CD4-positive, alpha-beta memory T cell (primary cell): ENCODE measurements around the gene SYT7. TPM values are rescaled to one million over a fixed set of nuclear protein-coding genes. Genes with fewer than 3 reads are reported as not detected.

ENCODE experiments used
- CTCF ChIA-PET: fragments of 350-600 bp; sonication (Branson Sonifier 250); formaldehyde crosslinking; loops from one replicate; lab custom pipeline; 2021; ENCODE audit warnings: inconsistent platforms; ENCODE audit not compliant: partially characterized antibody; lab: Charles Lee
- POLR2A ChIA-PET: fragments of 350-600 bp; sonication (Branson Sonifier 250); formaldehyde crosslinking; loops from one replicate; lab custom pipeline; 2021; ENCODE audit not compliant: partially characterized antibody; lab: Charles Lee
- DNase-seq, 5 donors: peaks; one replicate each; pipeline versions ENCODE4 v3.0.0 to v3.0.0-alpha.2; 2020 to 2022; ENCODE audit warnings: mixed read lengths in 1 of 5
- H3K27ac ChIP-seq: one replicate; pipeline ENCODE4 v1.7.0; 2013; ENCODE audit warnings: low read depth, low read length
- H3K27me3 ChIP-seq: 2 replicates; pipeline ENCODE4 v1.7.0; 2013; ENCODE audit warnings: mild to moderate bottlenecking, low read length, moderate library complexity; ENCODE audit not compliant: insufficient read depth
- H3K36me3 ChIP-seq: 2 replicates; pipeline ENCODE4 v1.7.0; 2013; ENCODE audit warnings: mild to moderate bottlenecking, low read length, moderate library complexity; ENCODE audit not compliant: insufficient read depth
- H3K4me1 ChIP-seq: 2 replicates; pipeline ENCODE4 v1.7.0; 2013; ENCODE audit warnings: mild to moderate bottlenecking, low read length, moderate library complexity; ENCODE audit not compliant: insufficient read depth
- H3K4me3 ChIP-seq, 2 donors: one replicate each; pipeline ENCODE4 v1.7.0; 2013; ENCODE audit warnings: low read length in 2 of 2, mild to moderate bottlenecking in 1 of 2
- H3K9me3 ChIP-seq, 2 donors: one replicate each; pipeline ENCODE4 v1.7.0; 2013; ENCODE audit warnings: low read length in 2 of 2, control low read depth in 1 of 2; ENCODE audit not compliant: control insufficient read depth in 1 of 2
- H3K27ac Mint-ChIP-seq, 7 donors: one replicate each; pipeline ENCODE4 v1.8.0; 2020 to 2021; ENCODE audit warnings: mixed read lengths in 7 of 7, mild to moderate bottlenecking in 6 of 7, inconsistent platforms in 3 of 7, moderate library complexity in 3 of 7
- H3K27me3 Mint-ChIP-seq, 2 donors: one replicate each; pipeline ENCODE4 v1.8.0; 2020 to 2021; ENCODE audit warnings: mixed read lengths in 2 of 2
- H3K36me3 Mint-ChIP-seq, 2 donors: one replicate each; pipeline ENCODE4 v1.8.0; 2020 to 2021; ENCODE audit warnings: mixed read lengths in 2 of 2, inconsistent platforms in 1 of 2, mild to moderate bottlenecking in 1 of 2
- H3K4me1 Mint-ChIP-seq, 4 donors: one replicate each; pipeline ENCODE4 v1.8.0; 2020 to 2021; ENCODE audit warnings: mixed read lengths in 4 of 4, mild to moderate bottlenecking in 1 of 4
- H3K4me3 Mint-ChIP-seq, 8 donors: one replicate each; pipeline ENCODE4 v1.8.0; 2020 to 2021; ENCODE audit warnings: mixed read lengths in 8 of 8, mild to moderate bottlenecking in 7 of 8, moderate library complexity in 6 of 8, inconsistent platforms in 3 of 8
- H3K9me3 Mint-ChIP-seq, 8 donors: one replicate each; pipeline ENCODE4 v1.8.0; 2020 to 2021; ENCODE audit warnings: mixed read lengths in 8 of 8, mild to moderate bottlenecking in 5 of 8, inconsistent platforms in 3 of 8, moderate library complexity in 1 of 8
- intact Hi-C: fragments of 100-400 bp; cut with micrococcal nuclease; formaldehyde crosslinking; loops from one replicate; pipeline ENCODE4 v1.15.1; 2023
- polyA plus RNA-seq, 2 donors: library from polyadenylated mRNA; unstranded; fragments of 300-500 nt; fragmentation: Illumina TruSeq; gene quantifications; one replicate each; pipeline ENCODE4 v1.2.3, GENCODE V29; 2021
- total RNA-seq, 2 experiments: library from RNA; stranded (reverse); gene quantifications; one replicate each; pipeline ENCODE4 v1.2.3, GENCODE V29; 2021

Gene SYT7
- total and polyA plus RNA-seq, 4 experiments from 2014 or later: not detected

GRCh38 chr11:61533039-61533375, 47.9 kb downstream of the SYT7 start:
- Histone ChIP-seq H3K36me3 (no peaks in the 10 kb centered on the region), H3K9me3 (no peaks in the 10 kb centered on the region), H3K4me3 (no peak overlapping the region), H3K4me1 (no peaks in the 10 kb centered on the region), H3K27ac (no peak overlapping the region), H3K27me3 (no peaks in the 10 kb centered on the region)
- POLR2A ChIA-PET: no interaction called here
- Mint-ChIP-seq H3K9me3 (no peaks in the 10 kb centered on the region), H3K27ac (no peak overlapping the region), H3K4me1 (peaks cover 0 to 1% (median 0%) of the 10 kb centered on the region in 4 donors), H3K27me3 (peaks cover 4 to 22% of the 10 kb centered on the region in 2 donors), H3K4me3 (no peak overlapping the region), H3K36me3 (no peaks in the 10 kb centered on the region)
- intact Hi-C loops: no loop called here
- no peak for DNase-seq
- CTCF ChIA-PET: interaction anchor here (1.2 to 2.5 kb wide), 4 partner anchors 8 to 26 kb away, joined by 3 to 9 read pairs (median 6); no protein-coding TSS in a partner anchor

GRCh38 chr11:61532134-61533038, 48.5 kb downstream of the SYT7 start:
- CTCF ChIA-PET: interaction anchor here (0.6 to 2.5 kb wide), 8 partner anchors 9 to 547 kb away, joined by 3 to 9 read pairs (median 4); no protein-coding TSS in a partner anchor
- no peaks in the 10 kb centered on the region for H3K36me3 Mint-ChIP-seq
- no peak overlapping the region for H3K4me3 Mint-ChIP-seq
- H3K36me3 ChIP-seq: no peaks in the 10 kb centered on the region
- H3K9me3 Mint-ChIP-seq: no peaks in the 10 kb centered on the region
- no peak overlapping the region for H3K4me3 ChIP-seq
- H3K27ac Mint-ChIP-seq: no peak overlapping the region
- intact Hi-C loops: no loop called here
- H3K27ac ChIP-seq: no peak overlapping the region
- H3K27me3 ChIP-seq: no peaks in the 10 kb centered on the region
- H3K4me1 ChIP-seq: no peaks in the 10 kb centered on the region
- no peaks in the 10 kb centered on the region for H3K9me3 ChIP-seq
- DNase-seq: peak in 4 of 5 donors; percentile 32 to 39 (median 34)
- peaks cover 7 to 26% of the 10 kb centered on the region in 2 donors for H3K27me3 Mint-ChIP-seq
- POLR2A ChIA-PET: no interaction called here
- H3K4me1 Mint-ChIP-seq: peaks cover 0 to 1% (median 0%) of the 10 kb centered on the region in 4 donors

GRCh38 chr11:61531044-61531443, 49.8 kb downstream of the SYT7 start:
- no peak overlapping the region for H3K27ac Mint-ChIP-seq
- H3K4me3 Mint-ChIP-seq: no peak overlapping the region
- H3K4me1 Mint-ChIP-seq: peaks cover 0 to 1% (median 0%) of the 10 kb centered on the region in 4 donors
- Histone ChIP-seq H3K27me3 (no peaks in the 10 kb centered on the region), H3K9me3 (no peaks in the 10 kb centered on the region), H3K36me3 (no peaks in the 10 kb centered on the region), H3K4me1 (no peaks in the 10 kb centered on the region), H3K4me3 (no peak overlapping the region), H3K27ac (no peak overlapping the region)
- H3K9me3 Mint-ChIP-seq: no peaks in the 10 kb centered on the region
- CTCF ChIA-PET: interaction anchor here (0.9 to 2.5 kb wide), 5 partner anchors 10 to 61 kb away, joined by 3 to 9 read pairs (median 5); no protein-coding TSS in a partner anchor
- intact Hi-C loops: no loop called here
- H3K27me3 Mint-ChIP-seq: peaks cover 9 to 29% of the 10 kb centered on the region in 2 donors
- no peaks in the 10 kb centered on the region for H3K36me3 Mint-ChIP-seq
- POLR2A ChIA-PET: no interaction called here
- no peak for DNase-seq

GRCh38 chr11:61529537-61530225, 51.2 kb downstream of the SYT7 start:
- no peak overlapping the region for H3K4me3 ChIP-seq
- DNase-seq: no peak
- H3K4me1 ChIP-seq: no peaks in the 10 kb centered on the region
- H3K27me3 Mint-ChIP-seq: peaks cover 11 to 34% of the 10 kb centered on the region in 2 donors
- H3K9me3 Mint-ChIP-seq: no peaks in the 10 kb centered on the region
- no peaks in the 10 kb centered on the region for H3K36me3 ChIP-seq
- H3K9me3 ChIP-seq: no peaks in the 10 kb centered on the region
- ChIA-PET CTCF (no interaction called here), POLR2A (no interaction called here)
- intact Hi-C loops: no loop called here
- no peak overlapping the region for H3K27ac ChIP-seq
- no peak overlapping the region for H3K27ac Mint-ChIP-seq
- H3K4me3 Mint-ChIP-seq: no peak overlapping the region
- H3K36me3 Mint-ChIP-seq: no peaks in the 10 kb centered on the region
- H3K27me3 ChIP-seq: no peaks in the 10 kb centered on the region
- H3K4me1 Mint-ChIP-seq: no peaks in the 10 kb centered on the region

- no peaks in the 10 kb centered on the region for H3K9me3 ChIP-seq
- H3K36me3 Mint-ChIP-seq: no peaks in the 10 kb centered on the region
- no peak overlapping the region for H3K27ac ChIP-seq
- no peak for DNase-seq
- no peak overlapping the region for H3K4me3 ChIP-seq
- CTCF ChIA-PET: interaction anchor here (2.8 kb wide), 1 partner anchor 11 kb away, joined by 10 read pairs; no protein-coding TSS in a partner anchor
- POLR2A ChIA-PET: no interaction called here
- no peak overlapping the region for H3K27ac Mint-ChIP-seq
- H3K4me3 Mint-ChIP-seq: no peak overlapping the region
- H3K27me3 ChIP-seq: no peaks in the 10 kb centered on the region
- intact Hi-C loops: no loop called here
- H3K36me3 ChIP-seq: no peaks in the 10 kb centered on the region
- H3K4me1 ChIP-seq: no peaks in the 10 kb centered on the region
- no peaks in the 10 kb centered on the region for H3K4me1 Mint-ChIP-seq
- H3K9me3 Mint-ChIP-seq: no peaks in the 10 kb centered on the region
- H3K27me3 Mint-ChIP-seq: peaks cover 13 to 36% of the 10 kb centered on the region in 2 donors
Measured at GRCh38 chr11:61528114-61528513, 52.8 kb downstream of the SYT7 start.

- no peaks in the 10 kb centered on the region for H3K27me3 ChIP-seq
- no peaks in the 10 kb centered on the region for H3K9me3 ChIP-seq
- no peaks in the 10 kb centered on the region for H3K36me3 Mint-ChIP-seq
- H3K36me3 ChIP-seq: no peaks in the 10 kb centered on the region
- no peak for DNase-seq
- no peaks in the 10 kb centered on the region for H3K4me1 ChIP-seq
- no peaks in the 10 kb centered on the region for H3K9me3 Mint-ChIP-seq
- H3K27me3 Mint-ChIP-seq: peaks cover 13 to 36% of the 10 kb centered on the region in 2 donors
- H3K27ac ChIP-seq: no peak overlapping the region
- peak overlapping the region in 2 of 7 donors; percentile 11 to 16 for H3K27ac Mint-ChIP-seq
- CTCF ChIA-PET: interaction anchor here (1.4 to 2.8 kb wide), 2 partner anchors 10 to 206 kb away, joined by 4 to 10 read pairs; no protein-coding TSS in a partner anchor
- H3K4me1 Mint-ChIP-seq: no peaks in the 10 kb centered on the region
- intact Hi-C loops: no loop called here
- no peak overlapping the region for H3K4me3 ChIP-seq
- H3K4me3 Mint-ChIP-seq: no peak overlapping the region
- POLR2A ChIA-PET: no interaction called here
Measured at GRCh38 chr11:61526956-61527731, 53.7 kb downstream of the SYT7 start.
